ENCODE results near the gene FBXW5.

- TF ChIP-seq CTCF (IDR thresholded peaks at IDR 0.05; ENCODE audit: low read depth, low read length): no peak
- no peak for TF ChIP-seq EZH2phosphoT487 (IDR thresholded peaks at IDR 0.05; ENCODE audit: low read depth)
These were observed 987 bp downstream of the FBXW5 start for GRCh38 chr9:136943291-136944211.
